IPS DF 6.9 (cell line): ENCODE data around the gene GRM5.

ENCODE experiments used
- DNase-seq: peaks from one replicate; pipeline ENCODE4 v3.0.0-alpha.2; 2013; ENCODE audit warnings: low read depth, low spot score
- H3K27ac ChIP-seq: one replicate; pipeline ENCODE4 v1.5.1; 2013; ENCODE audit warnings: low read length, control low read depth
- H3K27me3 ChIP-seq: 2 replicates; pipeline ENCODE4 v1.6.1; 2013; ENCODE audit warnings: mild to moderate bottlenecking, low read length; ENCODE audit not compliant: control insufficient read depth, insufficient read depth
- H3K36me3 ChIP-seq: 2 replicates; pipeline ENCODE4 v1.6.1; 2013; ENCODE audit warnings: low read length; ENCODE audit not compliant: control insufficient read depth, insufficient read depth
- H3K4me1 ChIP-seq: 2 replicates; pipeline ENCODE4 v1.6.1; 2013; ENCODE audit warnings: low read length; ENCODE audit not compliant: control insufficient read depth, insufficient read depth
- H3K4me3 ChIP-seq: 2 replicates; pipeline ENCODE4 v1.5.1; 2013; ENCODE audit warnings: mild to moderate bottlenecking, low read length
- H3K9me3 ChIP-seq: 2 replicates; pipeline ENCODE4 v1.6.1; 2013; ENCODE audit warnings: low read length, inconsistent platforms; ENCODE audit not compliant: control insufficient read depth, insufficient read depth
- WGBS: extraction: QIAGEN DNeasy Blood & Tissue Kit; methylation state at CpG from one replicate; pipeline ENCODE4 v1.1.7; 2013; ENCODE audit warnings: mixed read lengths, missing lambda C conversion rate; ENCODE audit not compliant: insufficient read length, insufficient coverage; 5-methylcytosine and 5-hydroxymethylcytosine counted together

GRM5 gene

GRCh38 chr11:88534185-88534584 is 531.6 kb downstream of the GRM5 start:
- WGBS, result no CpG with 5 or more reads among the region's 5 CpGs

GRCh38 chr11:88533001-88533400 is 532.8 kb downstream of the GRM5 start:
- no peaks in the 10 kb centered on the region for H3K36me3 ChIP-seq
- DNase-seq, result no peak
- no peaks in the 10 kb centered on the region for H3K27me3 ChIP-seq
- H3K4me1 ChIP-seq, result no peaks in the 10 kb centered on the region
- H3K4me3 ChIP-seq, result no peak overlapping the region
- no peak overlapping the region for H3K27ac ChIP-seq
- no CpG with 5 or more reads among the region's 1 CpG for WGBS
- H3K9me3 ChIP-seq, result no peaks in the 10 kb centered on the region

More at GRCh38 chr11:88534185-88534584, 531.6 kb downstream of the GRM5 start:
- H3K9me3 ChIP-seq, result no peaks in the 10 kb centered on the region
- H3K4me1 ChIP-seq, result no peaks in the 10 kb centered on the region
- H3K36me3 ChIP-seq, result no peaks in the 10 kb centered on the region
- no peak overlapping the region for H3K4me3 ChIP-seq
- DNase-seq, result no peak
- no peak overlapping the region for H3K27ac ChIP-seq
- no peaks in the 10 kb centered on the region for H3K27me3 ChIP-seq

- H3K9me3 ChIP-seq, result no peaks in the 10 kb centered on the region
- no CpG with 5 or more reads among the region's 4 CpGs for WGBS
- H3K27me3 ChIP-seq, result no peaks in the 10 kb centered on the region
Observed at GRCh38 chr11:88531831-88532230, 534.0 kb downstream of the GRM5 start.

GRCh38 chr11:88529426-88529825 is 536.4 kb downstream of the GRM5 start:
- no peak overlapping the region for H3K4me3 ChIP-seq
- DNase-seq, result no peak
- no peaks in the 10 kb centered on the region for H3K27me3 ChIP-seq
- no peaks in the 10 kb centered on the region for H3K4me1 ChIP-seq
- no peaks in the 10 kb centered on the region for H3K36me3 ChIP-seq
- H3K27ac ChIP-seq, result no peak overlapping the region
- no peaks in the 10 kb centered on the region for H3K9me3 ChIP-seq
- no CpG with 5 or more reads among the region's 1 CpG for WGBS

More at GRCh38 chr11:88531831-88532230, 534.0 kb downstream of the GRM5 start:
- no peak for DNase-seq
- H3K4me3 ChIP-seq, result no peak overlapping the region
- no peak overlapping the region for H3K27ac ChIP-seq
- H3K4me1 ChIP-seq, result no peaks in the 10 kb centered on the region
- no peaks in the 10 kb centered on the region for H3K36me3 ChIP-seq

GRCh38 chr11:88523386-88524071 is 542.3 kb downstream of the GRM5 start:
- Histone ChIP-seq H3K9me3 (no peaks in the 10 kb centered on the region), H3K36me3 (no peaks in the 10 kb centered on the region), H3K4me3 (no peak overlapping the region), H3K4me1 (no peaks in the 10 kb centered on the region), H3K27me3 (no peaks in the 10 kb centered on the region), H3K27ac (no peak overlapping the region)
- no peak for DNase-seq

- Histone ChIP-seq H3K4me3 (no peak overlapping the region), H3K4me1 (no peaks in the 10 kb centered on the region), H3K9me3 (no peaks in the 10 kb centered on the region), H3K36me3 (no peaks in the 10 kb centered on the region), H3K27me3 (no peaks in the 10 kb centered on the region), H3K27ac (no peak overlapping the region)
- WGBS, result no CpG with 5 or more reads among the region's 2 CpGs
- no peak for DNase-seq
Observed at GRCh38 chr11:88522624-88523385, 543.0 kb downstream of the GRM5 start.

GRCh38 chr11:88521799-88522201 is 544.0 kb downstream of the GRM5 start:
- Histone ChIP-seq H3K9me3 (no peaks in the 10 kb centered on the region), H3K36me3 (no peaks in the 10 kb centered on the region), H3K27ac (no peak overlapping the region), H3K4me3 (no peak overlapping the region), H3K27me3 (no peaks in the 10 kb centered on the region), H3K4me1 (no peaks in the 10 kb centered on the region)
- no peak for DNase-seq
- WGBS, result no CpG with 5 or more reads among the region's 1 CpG

GRCh38 chr11:88521399-88521798 is 544.4 kb downstream of the GRM5 start:
- Histone ChIP-seq H3K4me3 (no peak overlapping the region), H3K4me1 (no peaks in the 10 kb centered on the region), H3K27me3 (no peaks in the 10 kb centered on the region), H3K27ac (no peak overlapping the region), H3K9me3 (no peaks in the 10 kb centered on the region), H3K36me3 (no peaks in the 10 kb centered on the region)
- no peak for DNase-seq

- H3K36me3 ChIP-seq, result no peaks in the 10 kb centered on the region
- no peaks in the 10 kb centered on the region for H3K9me3 ChIP-seq
- DNase-seq, result no peak
- no peaks in the 10 kb centered on the region for H3K27me3 ChIP-seq
- no peak overlapping the region for H3K4me3 ChIP-seq
- H3K27ac ChIP-seq, result no peak overlapping the region
- no peaks in the 10 kb centered on the region for H3K4me1 ChIP-seq
Observed at GRCh38 chr11:88520391-88520790, 545.4 kb downstream of the GRM5 start.

GRCh38 chr11:88515002-88515401 is 550.8 kb downstream of the GRM5 start:
- H3K36me3 ChIP-seq, result no peaks in the 10 kb centered on the region
- H3K9me3 ChIP-seq, result no peaks in the 10 kb centered on the region
- H3K4me1 ChIP-seq, result no peaks in the 10 kb centered on the region
- H3K27ac ChIP-seq, result no peak overlapping the region
- WGBS, result no CpG with 5 or more reads among the region's 4 CpGs
- no peak for DNase-seq
- H3K4me3 ChIP-seq, result no peak overlapping the region
- no peaks in the 10 kb centered on the region for H3K27me3 ChIP-seq

- H3K27me3 ChIP-seq, result no peaks in the 10 kb centered on the region; the same call in 1 of the 2 replicates
- H3K27ac ChIP-seq, result no peak overlapping the region
- no CpG with 5 or more reads among the region's 1 CpG for WGBS
- no peaks in the 10 kb centered on the region; the same call in 1 of the 2 replicates for H3K4me1 ChIP-seq
- no peak for DNase-seq
- H3K4me3 ChIP-seq, result no peak overlapping the region
- H3K9me3 ChIP-seq, result no peaks in the 10 kb centered on the region
- no peaks in the 10 kb centered on the region for H3K36me3 ChIP-seq
Observed at GRCh38 chr11:88511006-88511405, 554.8 kb downstream of the GRM5 start.
